NCI-H2196 (cell line): ENCODE results near the gene DIS3.
"Not testable (repeated sequence)": the region's sequence is repeated elsewhere in the genome, so short reads cannot be mapped to it uniquely, and the experiment has no call there.

ENCODE experiments used
- DNase-seq: peaks from one replicate; lab custom pipeline; 2025; ENCODE audit not compliant: unreplicated experiment; lab: John Stamatoyannopoulos, UW

DIS3 gene

GRCh38 chr13:72781451-72782439 lies at the start of gene DIS3, which contains the start of gene PIBF1:
Gene DIS3, minus strand, starts transcription at chr13:72781900. Its CDS starts 68 bp downstream, at chr13:72781832.
Gene PIBF1, plus strand, starts transcription at chr13:72782133. Its CDS starts 1,337 bp downstream, at chr13:72783470.
- peak; percentile 89 for DNase-seq

GRCh38 chr13:72823724-72824123 lies 42.0 kb upstream of the DIS3 start:
- DNase-seq: no peak

GRCh38 chr13:72823081-72823480 lies 41.4 kb upstream of the DIS3 start:
- no peak for DNase-seq

GRCh38 chr13:72820898-72821279 lies 39.2 kb upstream of the DIS3 start:
- no peak for DNase-seq

- DNase-seq: no peak
Observed at GRCh38 chr13:72820156-72820897, 38.6 kb upstream of the DIS3 start.

GRCh38 chr13:72808917-72809500 lies 27.3 kb upstream of the DIS3 start:
- peak; percentile 3 for DNase-seq

GRCh38 chr13:72806514-72806913 lies 24.8 kb upstream of the DIS3 start:
- DNase-seq: not testable (repeated sequence)

GRCh38 chr13:72805676-72806346 lies 24.1 kb upstream of the DIS3 start:
- DNase-seq: no peak

- no peak for DNase-seq
Observed at GRCh38 chr13:72804301-72804700, 22.6 kb upstream of the DIS3 start.

- no peak for DNase-seq
Observed at GRCh38 chr13:72798817-72799216, 17.1 kb upstream of the DIS3 start.

- no peak for DNase-seq
Observed at GRCh38 chr13:72792640-72793039, 10.9 kb upstream of the DIS3 start.

- no peak for DNase-seq
Observed at GRCh38 chr13:72788831-72789230, 7.1 kb upstream of the DIS3 start.

- DNase-seq: not testable (repeated sequence)
Observed at GRCh38 chr13:72784679-72785078, 3.0 kb upstream of the DIS3 start.

- no peak for DNase-seq
Observed at GRCh38 chr13:72782717-72783116, 1.0 kb upstream of the DIS3 start.

- DNase-seq: no peak
Observed at GRCh38 chr13:72774019-72774418, 7.7 kb downstream of the DIS3 start.

- DNase-seq: no peak
Observed at GRCh38 chr13:72763411-72763810, 18.3 kb downstream of the DIS3 start.

GRCh38 chr13:72760189-72760588 lies 21.5 kb downstream of the DIS3 start:
- no peak for DNase-seq

- no peak for DNase-seq
Observed at GRCh38 chr13:72757792-72758535, 23.7 kb downstream of the DIS3 start.

GRCh38 chr13:72754111-72754510 lies 27.6 kb downstream of the DIS3 start:
- DNase-seq: no peak

- no peak for DNase-seq
Observed at GRCh38 chr13:72751220-72751619, 30.5 kb downstream of the DIS3 start.
